Adrenal gland (tissue), 5 donors: ENCODE measurements around the gene MAGI1.

Source experiments
- POLR2A ChIP-seq, 2 donors: fragments of 450-650 bp; IDR thresholded peaks; one replicate each; pipeline ENCODE4 v1.6.1; 2017; ENCODE audit warnings: antibody characterized with exemption in 2 of 2, mild to moderate bottlenecking in 2 of 2, moderate library complexity in 1 of 2
- TF ChIP-seq, protein P1 (sequence below), 6 experiments: fragments of 450-650 bp in 4 of 6; fragments of 200-600 bp in 2 of 6; sonication (generic) in 1 of 6; IDR thresholded peaks; 1 replicate in 5 of 6; 2 replicates in 1 of 6; pipeline versions ENCODE4 v1.5.1 to v1.8.0; 2016 to 2021; ENCODE audit warnings: antibody characterized with exemption in 6 of 6, mild to moderate bottlenecking in 2 of 6, moderate library complexity in 1 of 6
- donor health status: DM: no; HTN: no; CAD: no.

DNA sequence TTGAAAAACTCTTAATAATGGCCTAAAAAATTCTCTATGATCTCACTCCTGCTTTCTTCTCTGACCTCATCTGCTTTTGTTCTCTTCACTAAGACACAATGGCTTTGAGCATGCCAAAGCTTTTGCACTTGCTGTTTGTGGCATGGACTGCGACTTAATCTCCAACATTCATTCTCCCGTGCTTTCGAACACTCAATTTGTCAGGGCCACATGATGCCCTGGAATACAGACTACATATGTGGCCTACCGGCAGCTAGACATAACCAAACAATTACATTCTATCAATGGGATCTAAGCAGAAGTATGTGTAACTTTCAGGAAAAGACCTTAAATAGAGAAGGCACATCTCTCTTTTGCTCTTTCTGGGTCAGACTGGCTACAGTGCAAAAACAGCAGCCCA is 506.5 kb downstream of the MAGI1 start:
- TF ChIP-seq, protein P1, sequence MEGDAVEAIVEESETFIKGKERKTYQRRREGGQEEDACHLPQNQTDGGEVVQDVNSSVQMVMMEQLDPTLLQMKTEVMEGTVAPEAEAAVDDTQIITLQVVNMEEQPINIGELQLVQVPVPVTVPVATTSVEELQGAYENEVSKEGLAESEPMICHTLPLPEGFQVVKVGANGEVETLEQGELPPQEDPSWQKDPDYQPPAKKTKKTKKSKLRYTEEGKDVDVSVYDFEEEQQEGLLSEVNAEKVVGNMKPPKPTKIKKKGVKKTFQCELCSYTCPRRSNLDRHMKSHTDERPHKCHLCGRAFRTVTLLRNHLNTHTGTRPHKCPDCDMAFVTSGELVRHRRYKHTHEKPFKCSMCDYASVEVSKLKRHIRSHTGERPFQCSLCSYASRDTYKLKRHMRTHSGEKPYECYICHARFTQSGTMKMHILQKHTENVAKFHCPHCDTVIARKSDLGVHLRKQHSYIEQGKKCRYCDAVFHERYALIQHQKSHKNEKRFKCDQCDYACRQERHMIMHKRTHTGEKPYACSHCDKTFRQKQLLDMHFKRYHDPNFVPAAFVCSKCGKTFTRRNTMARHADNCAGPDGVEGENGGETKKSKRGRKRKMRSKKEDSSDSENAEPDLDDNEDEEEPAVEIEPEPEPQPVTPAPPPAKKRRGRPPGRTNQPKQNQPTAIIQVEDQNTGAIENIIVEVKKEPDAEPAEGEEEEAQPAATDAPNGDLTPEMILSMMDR (IDR thresholded peaks at IDR 0.05), result no peak
- TF ChIP-seq POLR2A (IDR thresholded peaks at IDR 0.05), result no peak
